HEK293T (cell line): Measurements from ENCODE around the gene ABCB9.
"Not testable (repeated sequence)": the region's sequence is repeated elsewhere in the genome, so short reads cannot be mapped to it uniquely, and the experiment has no call there.

Source experiments
- CTCF ChIA-PET: fragments of 350-600 bp; formaldehyde crosslinking; extraction: SDS; loops from one replicate; lab custom pipeline; 2021; ENCODE audit warnings: antibody characterized with exemption, inconsistent platforms; lab: Yijun Ruan, JAX
- POLR2A ChIA-PET: fragments of 350-600 bp; formaldehyde crosslinking; extraction: SDS; loops from one replicate; lab custom pipeline; 2020; ENCODE audit warnings: antibody characterized with exemption, inconsistent platforms; lab: Yijun Ruan, JAX
- DNase-seq: peaks from one replicate; pipeline ENCODE4 v3.0.0; 2012; ENCODE audit warnings: mixed read lengths; ENCODE audit errors: extremely low spot score
- ARNT ChIP-seq: fragments of 450-650 bp; IDR thresholded peaks from 2 replicates; pipeline ENCODE4 v1.6.1; 2017; ENCODE audit warnings: mild to moderate bottlenecking
- BHLHE40 ChIP-seq: fragments of 450-650 bp; IDR thresholded peaks from 2 replicates; pipeline ENCODE4 v1.6.1; 2016; ENCODE audit warnings: mild to moderate bottlenecking, moderate library complexity, borderline replicate concordance
- CTBP1 ChIP-seq: fragments of 450-650 bp; IDR thresholded peaks from 2 replicates; pipeline ENCODE4 v1.6.1; 2016; ENCODE audit warnings: borderline replicate concordance
- ELF4 ChIP-seq: fragments of 450-650 bp; IDR thresholded peaks from 2 replicates; pipeline ENCODE4 v1.6.1; 2017; ENCODE audit warnings: antibody characterized with exemption
- FOXA1 ChIP-seq: fragments of 450-650 bp; IDR thresholded peaks from 2 replicates; pipeline ENCODE4 v1.6.1; 2016; ENCODE audit warnings: mild to moderate bottlenecking
- FOXK2 ChIP-seq: fragments of 450-650 bp; IDR thresholded peaks from 2 replicates; pipeline ENCODE4 v1.6.1; 2016; ENCODE audit warnings: mild to moderate bottlenecking
- FOXM1 ChIP-seq: fragments of 450-650 bp; IDR thresholded peaks from 2 replicates; pipeline ENCODE4 v1.6.1; 2017; ENCODE audit warnings: mild to moderate bottlenecking, borderline replicate concordance
- HDGF ChIP-seq: fragments of 450-650 bp; IDR thresholded peaks from 2 replicates; pipeline ENCODE4 v1.6.1; 2017; ENCODE audit warnings: antibody characterized with exemption, borderline replicate concordance
- L3MBTL2 ChIP-seq: fragments of 450-650 bp; conservative IDR thresholded peaks from 2 replicates; pipeline ENCODE4 v1.6.1; 2016; ENCODE audit warnings: mild to moderate bottlenecking
- LEF1 ChIP-seq: fragments of 450-650 bp; IDR thresholded peaks from 2 replicates; pipeline ENCODE4 v1.6.1; 2017; ENCODE audit warnings: mild to moderate bottlenecking, borderline replicate concordance
- NFRKB ChIP-seq: fragments of 450-650 bp; IDR thresholded peaks from 2 replicates; pipeline ENCODE4 v1.6.1; 2016; ENCODE audit warnings: mild to moderate bottlenecking, moderate library complexity
- SP1 ChIP-seq: fragments of 450-650 bp; IDR thresholded peaks from 2 replicates; pipeline ENCODE4 v1.6.1; 2017
- SUZ12 ChIP-seq: fragments of 450-650 bp; IDR thresholded peaks from 2 replicates; pipeline ENCODE4 v1.6.1; 2016; ENCODE audit warnings: mild to moderate bottlenecking
- TARDBP ChIP-seq: fragments of 450-650 bp; IDR thresholded peaks from 2 replicates; pipeline ENCODE4 v1.6.1; 2016
- ZNF384 ChIP-seq: fragments of 450-650 bp; IDR thresholded peaks from 2 replicates; pipeline ENCODE4 v1.6.1; 2016
- TF ChIP-seq, protein P1 (sequence below): fragments of 450-650 bp; IDR thresholded peaks from 2 replicates; pipeline ENCODE4 v1.6.1; 2016

The ABCB9 gene

DNA sequence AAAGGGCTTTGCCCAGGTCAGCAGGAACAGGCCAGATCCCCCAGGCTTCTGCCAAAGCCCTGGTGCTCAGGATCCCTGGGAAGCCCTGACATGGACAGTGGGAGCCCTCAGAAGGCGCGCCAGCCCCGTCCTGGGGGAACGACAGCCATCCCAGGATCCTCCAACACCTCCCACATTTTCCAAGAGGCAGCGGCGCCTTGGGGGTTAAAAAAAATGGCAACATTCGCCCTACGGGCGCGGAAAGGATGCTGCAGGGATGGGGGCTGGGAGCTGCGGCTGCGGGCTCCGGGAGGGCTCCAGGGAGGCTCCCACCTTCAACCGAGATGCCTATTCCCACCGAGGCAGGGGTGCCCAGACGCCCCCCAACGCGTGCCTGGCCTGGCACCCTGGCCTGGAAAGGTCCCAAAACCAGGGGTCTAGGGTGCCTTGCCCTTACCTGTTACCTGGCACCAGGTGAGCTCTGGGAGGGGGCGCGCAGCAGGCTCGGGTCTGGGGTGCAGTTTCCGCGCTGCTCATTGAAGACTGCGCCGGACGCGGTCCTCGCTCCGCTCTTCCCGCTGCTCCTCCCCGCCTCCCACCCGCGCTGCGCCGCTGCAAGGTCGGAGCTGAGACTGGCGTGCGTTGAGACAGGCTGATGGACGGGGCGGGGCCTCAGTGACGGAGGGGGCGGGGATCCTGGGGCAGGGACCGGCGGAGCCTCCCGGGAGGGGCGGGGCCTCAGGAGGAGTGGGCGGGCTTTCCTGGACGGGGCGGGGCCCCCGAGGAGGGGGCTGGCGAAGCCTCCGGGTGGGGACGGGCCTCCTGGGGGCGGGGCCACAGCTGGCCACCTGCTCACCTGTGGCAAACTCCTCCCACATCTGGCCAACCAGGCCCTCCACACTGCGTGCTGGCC, at the start of gene ABCB9:
ABCB9 (minus strand) TSS at position 613 of the 892 bp plus-strand sequence. CDS start 6,228 bp downstream, outside the sequence.
- ChIA-PET POLR2A (interaction anchor here (0.7 to 1.8 kb wide), 6 partner anchors 9 to 439 kb away, joined by 3 to 17 read pairs (median 8); partner anchors contain the start of genes ARL6IP4, KNTC1, MPHOSPH9 and MTRFR), CTCF (interaction anchor here (0.5 to 0.7 kb wide), 2 partner anchors 14 to 613 kb away, joined by 3 read pairs; no protein-coding TSS in a partner anchor)
- DNase-seq, result peak; percentile 99
- TF ChIP-seq, protein P1, sequence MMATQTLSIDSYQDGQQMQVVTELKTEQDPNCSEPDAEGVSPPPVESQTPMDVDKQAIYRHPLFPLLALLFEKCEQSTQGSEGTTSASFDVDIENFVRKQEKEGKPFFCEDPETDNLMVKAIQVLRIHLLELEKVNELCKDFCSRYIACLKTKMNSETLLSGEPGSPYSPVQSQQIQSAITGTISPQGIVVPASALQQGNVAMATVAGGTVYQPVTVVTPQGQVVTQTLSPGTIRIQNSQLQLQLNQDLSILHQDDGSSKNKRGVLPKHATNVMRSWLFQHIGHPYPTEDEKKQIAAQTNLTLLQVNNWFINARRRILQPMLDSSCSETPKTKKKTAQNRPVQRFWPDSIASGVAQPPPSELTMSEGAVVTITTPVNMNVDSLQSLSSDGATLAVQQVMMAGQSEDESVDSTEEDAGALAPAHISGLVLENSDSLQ, result peak; percentile 88
- no peak for TF ChIP-seq FOXK2
- TF ChIP-seq TARDBP, result no peak

DNA sequence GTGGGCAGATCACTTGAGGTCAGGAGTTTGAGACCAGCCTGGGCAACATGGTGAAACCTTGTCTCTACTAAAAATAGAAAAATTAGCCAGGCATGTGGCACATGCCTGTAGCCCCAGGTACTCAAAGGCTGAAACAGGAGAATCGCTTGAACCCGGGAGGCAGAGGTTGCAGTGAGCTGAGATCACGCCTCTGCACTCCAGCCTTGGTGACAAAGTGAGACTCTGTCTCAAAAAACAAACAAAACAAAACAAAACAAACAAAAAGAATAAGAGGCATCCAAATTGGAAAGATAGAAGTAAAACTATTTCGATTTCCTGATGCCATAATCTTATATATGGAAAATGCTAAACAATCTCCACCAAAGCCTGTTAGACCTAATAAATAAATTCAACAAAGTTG, 48.2 kb upstream of the ABCB9 start:
- DNase-seq, POLR2A ChIA-PET, CTCF ChIA-PET: not testable (repeated sequence)

DNA sequence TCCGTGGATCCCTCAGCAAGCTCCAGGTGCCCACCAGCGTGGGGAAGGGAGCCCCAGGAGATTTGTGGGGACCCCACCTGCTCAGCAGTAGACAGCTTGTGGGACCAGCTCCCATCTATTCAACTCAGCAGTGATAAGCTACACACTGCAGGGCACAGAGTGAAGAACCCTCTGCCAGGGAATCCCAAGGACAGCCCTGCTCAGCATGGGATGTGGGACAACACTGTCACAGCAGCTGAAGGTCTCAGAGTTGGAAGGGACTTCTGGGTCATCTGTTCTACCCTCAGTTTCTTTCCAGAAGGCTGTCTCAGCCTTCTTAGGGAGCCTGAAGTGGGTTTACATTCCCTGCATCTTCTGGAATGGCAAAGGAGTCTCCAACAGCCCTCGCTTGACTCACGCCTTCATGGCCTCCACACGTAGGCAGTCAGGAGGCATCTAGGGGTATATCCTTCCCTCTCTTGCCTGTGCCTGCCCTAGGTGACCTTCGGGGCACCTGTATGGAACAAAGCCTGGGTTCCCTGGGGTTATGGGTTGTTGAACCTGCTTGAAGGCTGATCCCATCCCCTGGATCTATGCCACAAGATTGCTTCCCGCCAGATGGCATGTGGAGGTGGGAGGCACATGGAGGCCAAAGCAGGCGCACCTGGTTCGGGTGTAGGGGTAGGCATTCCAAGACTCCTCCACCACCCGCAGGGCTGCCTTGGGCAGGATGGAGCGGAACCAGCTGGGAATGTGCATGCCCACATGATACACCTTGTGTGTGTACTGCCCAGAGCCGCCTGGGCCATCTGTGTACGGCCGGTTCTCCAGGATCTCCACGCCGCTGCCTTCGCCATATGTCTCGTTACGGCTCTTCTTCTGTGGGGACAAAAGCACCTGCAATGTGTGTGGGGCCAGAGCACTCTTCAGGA, 47.2 kb upstream of the ABCB9 start:
- DNase-seq, result no peak
- CTCF ChIA-PET, result no interaction called here
- POLR2A ChIA-PET, result no interaction called here
- TF ChIP-seq FOXM1 (no peak), NFRKB (no peak), LEF1 (no peak), FOXA1 (no peak), SP1 (no peak), BHLHE40 (no peak), FOXK2 (no peak), L3MBTL2 (no peak), SUZ12 (no peak)
- TF ChIP-seq, protein P1, result no peak

DNA sequence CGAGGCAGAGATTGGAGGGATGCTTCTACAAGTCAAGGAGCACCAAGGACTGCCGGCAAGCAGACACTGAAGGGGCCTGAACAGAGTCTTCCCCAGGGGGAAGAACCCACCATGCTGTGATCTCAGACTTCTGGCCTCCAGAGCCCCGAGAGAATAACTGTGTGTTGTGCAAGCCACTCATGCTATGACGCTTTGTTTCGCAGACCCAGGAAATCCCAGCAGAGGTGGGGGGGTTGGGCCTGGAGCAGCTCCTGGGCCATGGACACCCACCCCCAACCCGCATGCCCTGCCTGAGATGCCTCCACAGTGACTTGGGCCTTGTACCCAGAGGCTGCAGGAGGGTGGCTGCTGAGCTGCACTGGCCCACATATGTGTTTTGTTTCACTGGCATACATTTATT, 45.4 kb upstream of the ABCB9 start:
- TF ChIP-seq BHLHE40 (no peak), SUZ12 (no peak), HDGF (no peak), ZNF384 (no peak), CTBP1 (no peak), NFRKB (no peak), SP1 (no peak), TARDBP (no peak), LEF1 (no peak), ELF4 (no peak), FOXA1 (no peak), FOXK2 (no peak), FOXM1 (no peak), ARNT (no peak), L3MBTL2 (no peak)
- TF ChIP-seq, protein P1, result no peak
- no peak for DNase-seq
- ChIA-PET POLR2A (no interaction called here), CTCF (no interaction called here)

DNA sequence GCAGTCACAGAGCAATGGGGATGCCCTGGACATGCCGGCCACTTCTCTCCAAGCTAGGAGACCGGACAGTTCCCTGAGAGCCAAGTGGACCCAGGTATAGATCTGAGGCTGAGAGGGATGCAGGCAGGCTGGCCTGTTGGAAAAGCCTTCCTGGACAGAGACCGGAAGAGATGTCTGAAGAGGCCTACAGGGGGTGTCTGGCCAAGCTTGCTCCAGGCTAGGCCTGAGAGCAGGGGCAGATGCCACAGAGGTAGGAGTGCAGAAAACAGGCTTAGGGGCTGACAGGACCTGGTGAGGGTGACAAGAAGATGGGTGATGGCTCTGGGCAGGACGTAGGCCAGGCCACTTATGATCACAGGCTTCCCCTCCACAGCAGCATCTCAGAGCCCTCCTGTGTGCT, 44.4 kb upstream of the ABCB9 start:
- TF ChIP-seq HDGF, result no peak
- no peak for TF ChIP-seq ELF4
- TF ChIP-seq ZNF384, result no peak
- no peak for TF ChIP-seq L3MBTL2
- no peak for TF ChIP-seq NFRKB
- CTCF ChIA-PET, result no interaction called here
- DNase-seq, result no peak
- POLR2A ChIA-PET, result no interaction called here

DNA sequence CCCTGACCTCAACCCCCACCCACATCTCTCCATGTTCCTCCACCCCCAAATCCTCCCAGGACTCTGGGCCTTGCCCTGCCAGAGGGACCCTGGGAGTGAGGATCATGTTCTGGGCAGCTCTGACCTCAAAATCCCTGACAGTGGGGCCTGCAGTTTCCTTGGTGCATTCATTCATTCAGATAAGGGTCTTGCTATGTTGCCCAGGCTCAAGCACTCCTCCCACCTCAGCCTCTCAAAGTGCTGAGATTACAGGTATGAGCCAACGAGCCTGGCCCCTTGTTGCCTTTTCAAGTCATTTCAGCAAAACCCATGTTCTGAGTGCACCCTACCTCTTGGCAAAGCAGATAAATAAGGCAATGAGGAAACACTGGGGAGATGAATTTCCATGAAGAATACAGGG, 43.8 kb upstream of the ABCB9 start:
- ChIA-PET CTCF (no interaction called here), POLR2A (interaction anchor here (0.8 kb wide), 1 partner anchor 22 kb away, joined by 3 read pairs; no protein-coding TSS in a partner anchor)
- no peak for DNase-seq
- TF ChIP-seq TARDBP, result no peak
- no peak for TF ChIP-seq FOXM1
- TF ChIP-seq CTBP1, result no peak
- TF ChIP-seq ELF4, result no peak
- no peak for TF ChIP-seq SUZ12
- TF ChIP-seq ARNT, result no peak
